Measurements from ENCODE around the gene NPTX1.
"Not testable (repeated sequence)": the region's sequence is repeated elsewhere in the genome, so short reads cannot be mapped to it uniquely, and the experiment has no call there.

The NPTX1 gene, protein sequence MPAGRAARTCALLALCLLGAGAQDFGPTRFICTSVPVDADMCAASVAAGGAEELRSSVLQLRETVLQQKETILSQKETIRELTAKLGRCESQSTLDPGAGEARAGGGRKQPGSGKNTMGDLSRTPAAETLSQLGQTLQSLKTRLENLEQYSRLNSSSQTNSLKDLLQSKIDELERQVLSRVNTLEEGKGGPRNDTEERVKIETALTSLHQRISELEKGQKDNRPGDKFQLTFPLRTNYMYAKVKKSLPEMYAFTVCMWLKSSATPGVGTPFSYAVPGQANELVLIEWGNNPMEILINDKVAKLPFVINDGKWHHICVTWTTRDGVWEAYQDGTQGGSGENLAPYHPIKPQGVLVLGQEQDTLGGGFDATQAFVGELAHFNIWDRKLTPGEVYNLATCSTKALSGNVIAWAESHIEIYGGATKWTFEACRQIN

DNA sequence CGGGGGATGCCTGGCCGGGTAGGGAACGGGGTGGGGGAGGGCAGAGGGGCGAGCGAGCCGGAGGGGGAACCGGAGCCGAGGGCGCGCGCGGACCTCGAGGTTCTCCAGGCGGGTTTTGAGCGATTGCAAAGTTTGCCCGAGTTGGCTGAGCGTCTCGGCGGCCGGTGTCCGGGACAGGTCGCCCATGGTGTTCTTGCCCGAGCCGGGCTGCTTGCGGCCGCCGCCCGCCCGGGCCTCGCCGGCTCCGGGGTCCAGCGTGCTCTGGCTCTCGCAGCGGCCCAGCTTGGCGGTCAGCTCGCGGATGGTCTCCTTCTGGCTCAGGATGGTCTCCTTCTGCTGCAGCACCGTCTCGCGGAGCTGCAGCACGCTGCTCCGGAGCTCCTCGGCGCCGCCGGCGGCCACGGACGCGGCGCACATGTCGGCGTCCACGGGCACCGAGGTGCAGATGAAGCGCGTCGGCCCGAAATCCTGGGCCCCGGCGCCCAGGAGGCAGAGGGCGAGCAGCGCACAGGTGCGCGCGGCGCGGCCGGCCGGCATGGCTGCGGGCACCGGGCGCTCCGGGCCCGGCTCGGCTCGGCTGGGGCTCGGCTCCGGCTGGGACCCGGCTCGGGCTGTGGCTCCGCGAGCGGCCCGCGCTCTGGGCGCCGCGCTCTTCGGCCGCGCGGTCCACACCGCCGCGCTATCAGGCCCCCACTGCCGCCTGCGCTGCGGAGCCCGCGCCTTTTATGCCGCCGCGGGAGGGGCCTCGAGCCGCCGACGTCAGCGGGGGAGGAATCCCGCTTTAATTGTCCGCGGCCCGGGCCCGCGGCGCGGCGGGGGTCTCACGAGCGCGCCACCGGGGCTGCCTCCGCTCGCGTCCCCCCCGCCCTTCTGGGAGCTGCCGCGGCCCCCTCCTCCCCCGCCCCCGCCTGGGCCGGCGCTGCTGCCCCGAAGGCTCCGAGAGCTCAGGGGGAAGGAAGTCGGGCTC, at the start of gene NPTX1:
Gene NPTX1, minus strand, starts transcription at position 698 of the 967 bp plus-strand sequence. Its CDS starts 161 bp downstream, at position 537.
- no peak for DNase-seq (ENCODE audit: low read depth)

DNA sequence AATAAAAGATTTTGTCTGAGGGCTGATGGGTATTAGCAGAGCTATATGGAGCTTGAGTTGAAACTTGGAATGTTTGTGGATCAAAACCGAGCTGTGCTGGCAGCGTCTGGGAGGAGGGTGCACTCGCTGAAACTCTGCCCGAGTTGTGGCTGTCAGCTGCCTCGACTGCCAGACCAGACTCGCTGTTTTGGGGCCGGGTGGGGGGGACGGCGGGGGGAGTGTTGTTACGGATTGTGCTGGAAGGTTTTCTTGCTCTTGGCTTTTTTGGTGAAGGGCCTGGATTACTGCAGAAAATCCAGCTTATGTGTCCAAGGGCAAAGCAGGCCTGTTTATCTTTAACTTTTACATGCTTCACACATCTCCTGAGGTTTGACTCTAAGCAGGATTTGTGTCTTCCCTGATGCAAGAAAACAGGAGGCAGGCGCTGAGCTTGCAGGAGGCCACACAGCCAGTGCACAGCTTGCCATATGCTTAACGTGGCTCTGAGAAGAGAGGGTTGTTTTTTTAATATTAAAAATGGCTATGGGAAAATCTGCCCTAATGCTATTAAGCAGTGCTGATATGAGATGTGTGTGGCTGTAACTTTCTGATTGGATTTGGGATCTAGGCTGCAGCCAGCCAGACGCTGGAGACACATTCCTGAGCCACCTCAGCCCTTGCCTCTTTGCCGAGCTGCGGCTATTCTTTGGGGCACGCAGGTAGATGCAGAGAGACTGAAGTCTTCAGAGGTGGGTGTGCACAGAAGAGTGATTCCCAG, 47.7 kb upstream of the NPTX1 start:
- DNase-seq (ENCODE audit: low read depth) = no peak

DNA sequence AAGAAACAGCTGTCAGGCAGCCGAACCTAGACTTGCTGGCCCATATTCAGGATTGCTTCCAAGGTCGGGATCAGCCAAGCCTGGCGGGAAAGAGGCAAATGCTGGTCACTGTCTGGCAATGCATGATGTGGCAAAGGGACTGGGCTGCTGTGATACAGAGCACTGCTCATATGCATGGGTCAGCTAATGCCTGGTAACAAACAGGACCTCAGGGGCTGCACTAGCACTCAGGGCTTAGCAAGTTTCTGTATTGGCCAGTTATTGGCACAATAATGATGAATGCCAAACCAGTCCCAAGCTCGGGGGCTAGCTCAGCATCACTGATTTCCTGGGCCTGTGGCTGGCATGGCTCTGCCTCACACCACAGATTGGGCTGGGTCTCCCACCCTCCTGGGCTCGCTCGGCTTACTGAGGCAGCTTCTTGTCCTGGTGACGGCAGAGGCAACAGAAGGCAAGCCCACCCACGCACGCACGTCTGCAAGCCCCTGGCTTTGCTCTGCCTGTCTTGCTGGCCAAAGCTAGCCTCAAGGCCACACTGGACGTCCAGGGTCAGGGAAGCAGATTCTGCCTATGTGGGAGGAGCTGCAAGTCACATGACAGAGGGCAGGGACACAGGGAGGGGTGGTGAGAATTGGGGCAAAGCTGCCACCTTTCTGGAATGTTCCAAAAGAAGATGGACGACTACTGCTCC, 46.8 kb upstream of the NPTX1 start:
- no peak for DNase-seq (ENCODE audit: low read depth)

DNA sequence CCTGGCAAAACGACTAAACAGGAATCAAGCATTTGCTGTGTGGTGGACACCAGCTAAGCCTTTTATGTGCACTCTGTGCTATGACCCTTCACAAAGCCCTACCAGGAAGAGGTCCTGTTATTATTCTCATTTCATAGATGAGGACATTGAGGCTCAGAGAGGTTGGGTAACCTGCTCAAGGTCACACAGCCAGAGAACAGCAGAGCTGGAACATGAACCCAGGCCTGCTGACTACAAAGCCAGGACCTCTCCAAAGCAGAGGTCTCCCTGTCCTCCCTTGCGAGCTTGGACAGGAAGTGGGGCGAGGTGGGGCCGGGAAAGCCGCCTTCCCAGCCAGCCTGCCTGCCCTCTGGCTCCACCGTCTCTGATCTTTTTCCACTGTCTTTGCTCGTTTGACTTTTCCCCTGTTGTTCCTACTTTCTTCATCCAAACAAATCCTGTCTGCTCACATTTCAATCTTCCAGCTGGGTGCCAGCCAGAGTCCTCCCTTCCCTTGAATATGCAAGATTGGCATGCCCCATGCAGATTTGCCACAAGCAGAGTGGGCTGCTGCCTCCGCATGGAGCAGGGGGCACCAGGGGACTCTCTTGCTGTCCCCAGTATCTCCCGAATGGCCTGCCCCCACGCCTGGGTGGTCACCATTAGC, 44.5 kb upstream of the NPTX1 start:
- DNase-seq (ENCODE audit: low read depth) = no peak

DNA sequence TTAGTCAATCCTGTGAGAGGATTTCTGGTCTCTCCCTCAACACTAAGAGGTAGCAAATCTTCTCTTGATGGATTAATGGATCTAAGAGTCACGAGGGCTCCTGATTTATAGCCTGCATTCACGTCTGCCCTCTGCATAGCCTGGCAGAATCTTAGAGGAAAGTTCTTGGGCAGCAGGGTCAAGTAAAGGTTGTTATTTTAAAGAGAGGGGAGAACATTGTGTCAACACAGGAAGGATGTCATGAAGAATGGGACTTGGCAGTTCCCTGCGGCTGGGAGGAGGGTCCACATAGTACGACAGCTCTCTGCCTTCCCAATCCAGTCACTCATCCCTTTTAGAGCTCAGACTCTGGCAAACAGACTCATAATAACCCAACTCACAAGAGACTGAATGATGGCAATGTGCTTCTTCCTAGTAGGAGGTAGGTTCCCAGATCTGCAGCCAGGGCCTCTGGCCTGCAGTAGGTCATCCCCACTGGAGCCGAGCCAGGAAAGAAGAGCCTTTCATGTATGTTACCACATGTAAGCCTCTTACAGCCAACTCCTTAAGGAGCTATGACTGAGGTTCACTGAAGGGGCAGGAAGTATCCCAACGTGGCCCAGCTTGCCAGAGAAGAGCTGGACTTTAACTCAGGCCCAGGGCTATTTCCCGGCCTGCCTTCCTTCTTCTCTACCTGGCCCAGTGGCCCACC, 42.8 kb upstream of the NPTX1 start:
- no peak for DNase-seq (ENCODE audit: low read depth)

DNA sequence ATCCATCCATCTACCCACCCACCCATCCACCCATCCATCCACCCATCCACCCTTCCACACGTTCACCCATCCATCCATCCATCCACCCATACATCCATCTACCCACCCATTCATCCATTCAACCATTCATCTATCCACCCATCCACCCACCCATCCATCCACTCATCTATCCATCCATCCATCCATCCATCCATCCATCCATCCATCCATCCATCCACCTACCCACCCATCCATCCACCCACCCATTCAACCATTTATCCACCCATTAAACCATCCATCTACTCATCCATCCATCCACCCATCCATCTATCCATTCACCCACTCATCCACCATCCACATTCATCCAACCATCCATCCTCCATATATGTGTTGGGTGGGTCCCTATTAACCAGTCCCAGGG, 42.0 kb upstream of the NPTX1 start:
- no peak for DNase-seq (ENCODE audit: low read depth)

DNA sequence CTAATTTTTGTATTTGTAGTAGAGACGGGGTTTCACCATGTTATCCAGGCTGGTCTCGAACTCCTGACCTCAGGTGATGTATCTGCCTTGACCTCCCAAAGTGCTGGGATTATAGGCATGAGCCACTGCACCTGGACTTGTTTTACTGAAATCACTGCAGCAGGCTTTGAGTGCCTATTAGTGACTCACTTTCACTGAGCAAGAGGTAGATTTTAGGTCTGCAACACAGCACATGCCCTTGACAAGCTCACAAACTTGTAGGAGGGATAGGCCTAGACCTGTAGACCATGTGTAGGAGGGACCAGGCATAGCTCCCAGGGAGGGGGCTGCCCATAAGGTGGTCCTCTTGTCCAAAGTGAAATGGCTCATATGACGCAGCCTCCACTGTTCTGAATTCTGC, 41.2 kb upstream of the NPTX1 start:
- no peak for DNase-seq (ENCODE audit: low read depth)

DNA sequence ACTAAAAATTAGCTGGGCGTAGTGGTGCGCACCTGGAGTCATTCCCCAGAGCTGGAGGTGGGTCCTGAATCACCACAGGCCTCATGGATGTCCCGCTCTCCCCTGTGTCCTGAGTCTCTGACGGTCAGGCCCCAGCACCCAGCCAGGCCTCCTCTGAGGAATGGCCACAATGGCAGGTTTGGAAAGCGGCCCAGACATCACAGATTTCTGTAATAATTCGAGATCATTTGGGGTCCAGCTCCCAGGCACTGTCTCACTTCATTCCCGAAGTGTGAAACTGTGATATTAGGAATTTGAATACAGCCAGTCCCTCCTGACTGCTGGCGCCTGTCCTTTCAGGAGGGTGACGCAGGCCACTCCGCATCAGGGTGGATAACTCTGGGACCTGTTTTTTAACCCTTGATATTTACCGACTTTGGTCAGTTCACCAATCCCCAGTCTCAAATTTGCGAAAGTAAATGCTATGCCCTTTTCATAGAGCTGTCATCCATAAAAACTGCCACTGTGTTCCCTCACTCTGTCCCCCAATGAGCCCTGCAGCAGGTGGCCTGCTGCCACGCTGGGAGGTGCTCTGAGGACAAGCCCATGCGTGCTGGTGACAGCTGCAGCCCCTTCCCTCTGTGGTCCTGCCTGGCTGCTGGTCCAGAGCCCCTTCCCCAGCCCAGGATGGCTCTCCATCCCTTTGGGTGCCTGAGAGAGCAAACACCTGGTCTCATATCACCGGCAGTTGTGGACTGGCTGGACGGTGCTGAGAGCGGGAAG, 39.9 kb upstream of the NPTX1 start:
- DNase-seq (ENCODE audit: low read depth) = no peak

DNA sequence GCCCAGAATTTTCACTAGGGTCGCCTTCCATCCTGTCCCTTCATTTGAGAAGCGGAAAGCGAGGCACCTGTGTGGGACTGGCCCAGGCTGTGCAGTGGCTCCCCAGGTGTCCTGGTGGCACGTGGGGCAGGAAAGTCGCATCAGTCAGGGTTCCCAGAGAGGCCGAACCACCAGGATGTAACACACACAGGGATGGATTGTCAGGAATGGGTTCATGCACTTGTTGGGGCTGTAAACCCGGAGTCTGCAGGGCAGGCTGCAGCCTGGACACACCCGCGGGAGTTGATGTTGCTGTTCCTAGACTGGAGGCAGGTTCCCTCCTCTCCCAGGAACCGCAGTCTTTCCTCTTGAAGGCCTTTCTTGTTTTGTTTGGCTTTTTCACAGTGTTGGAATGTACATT, 37.5 kb upstream of the NPTX1 start:
- DNase-seq (ENCODE audit: low read depth) = no peak

DNA sequence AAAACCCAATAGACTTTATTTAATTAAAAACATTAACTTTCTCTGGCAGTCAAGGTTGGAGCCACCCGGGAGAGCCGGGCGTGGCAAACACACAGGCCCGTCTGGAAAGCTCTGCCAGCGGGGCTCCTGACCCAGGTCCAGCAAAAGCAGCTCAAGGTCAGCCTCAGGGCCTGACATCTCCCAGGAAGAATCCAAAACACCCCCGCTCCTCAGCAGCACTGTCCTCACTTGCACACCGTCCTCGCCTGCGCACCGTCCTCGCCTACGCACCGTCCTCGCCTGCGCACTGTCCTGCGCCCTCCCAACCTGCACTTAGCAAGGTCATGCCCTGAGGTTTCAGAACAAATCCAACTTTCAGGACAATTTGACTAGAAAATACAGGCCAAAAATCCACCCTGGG, 36.8 kb upstream of the NPTX1 start:
- no peak for DNase-seq (ENCODE audit: low read depth)

DNA sequence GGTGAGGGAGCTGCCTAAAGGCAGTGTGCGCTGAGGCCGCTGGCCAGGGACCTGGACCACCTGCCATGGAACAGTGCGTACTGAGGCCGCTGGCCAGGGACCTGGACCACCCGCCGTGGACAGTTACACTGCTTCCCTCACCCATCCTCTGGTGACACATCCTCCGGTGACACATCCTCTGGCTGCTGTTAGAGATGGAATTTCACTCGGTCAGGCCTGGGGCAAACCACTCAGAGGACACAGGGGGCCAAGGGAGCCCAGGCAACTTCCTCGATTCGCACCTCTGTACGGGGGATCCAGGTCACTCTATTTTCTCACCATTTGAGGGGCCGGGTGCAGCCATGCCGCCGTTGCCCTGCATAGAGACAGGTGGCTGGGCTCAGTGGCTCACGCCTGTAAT, 35.8 kb upstream of the NPTX1 start:
- no peak for DNase-seq (ENCODE audit: low read depth)

DNA sequence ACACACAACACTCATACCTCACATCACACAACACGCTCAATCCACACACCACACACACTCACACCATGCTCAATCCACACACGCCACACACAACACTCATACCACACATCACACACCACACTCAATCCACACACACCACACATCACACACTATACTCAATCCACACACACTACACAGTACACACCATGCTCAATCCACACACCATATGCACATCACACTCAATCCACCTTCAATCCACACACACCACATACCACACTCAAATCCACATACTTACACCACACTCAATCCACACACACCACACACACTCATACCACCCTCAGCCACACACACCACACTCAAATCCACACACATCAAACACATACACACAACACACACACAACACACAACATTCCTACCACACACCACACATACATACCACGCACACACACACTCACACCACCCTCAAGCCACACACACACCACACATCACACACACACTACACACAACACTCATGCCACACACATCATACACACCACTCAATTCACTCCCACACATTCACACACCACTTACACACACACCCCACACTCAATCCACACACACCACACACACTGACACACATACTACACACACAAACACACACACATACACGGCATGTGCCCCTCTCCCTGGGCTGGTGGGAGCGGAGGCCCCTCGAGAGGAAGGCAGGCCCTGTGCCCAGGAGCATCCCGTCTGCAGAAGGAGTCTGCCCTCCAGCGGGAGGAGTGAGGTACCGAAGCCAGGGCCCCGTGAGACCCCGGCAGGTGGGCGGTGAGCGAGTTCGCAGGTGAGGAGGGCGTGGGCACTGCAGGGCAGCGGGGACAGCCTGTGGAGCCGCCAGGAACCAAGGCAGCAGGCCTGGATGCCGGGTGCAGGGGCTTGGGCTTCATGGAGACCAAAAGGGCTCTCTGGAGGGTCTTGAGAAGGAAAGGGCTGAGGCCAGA, 35.1 kb upstream of the NPTX1 start:
- no peak for DNase-seq (ENCODE audit: low read depth)

DNA sequence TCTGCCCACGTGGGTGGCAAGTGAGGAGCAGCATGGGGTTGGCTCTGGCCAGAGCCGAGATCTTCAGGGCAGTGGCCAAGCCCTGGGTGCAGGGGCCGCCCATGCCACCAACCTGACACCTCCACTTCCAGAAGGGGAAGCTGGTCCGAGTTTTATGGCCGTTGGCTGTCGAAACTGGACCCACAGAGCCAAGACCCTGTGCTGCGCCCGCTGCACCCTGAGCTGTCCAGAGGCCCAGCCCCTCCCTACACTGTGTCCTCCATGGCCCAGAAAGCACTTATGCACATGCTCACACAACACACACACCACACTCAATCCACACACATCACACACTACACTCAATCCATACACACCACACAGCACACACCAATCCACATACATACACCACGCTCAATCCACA, 34.4 kb upstream of the NPTX1 start:
- no peak for DNase-seq (ENCODE audit: low read depth)

DNA sequence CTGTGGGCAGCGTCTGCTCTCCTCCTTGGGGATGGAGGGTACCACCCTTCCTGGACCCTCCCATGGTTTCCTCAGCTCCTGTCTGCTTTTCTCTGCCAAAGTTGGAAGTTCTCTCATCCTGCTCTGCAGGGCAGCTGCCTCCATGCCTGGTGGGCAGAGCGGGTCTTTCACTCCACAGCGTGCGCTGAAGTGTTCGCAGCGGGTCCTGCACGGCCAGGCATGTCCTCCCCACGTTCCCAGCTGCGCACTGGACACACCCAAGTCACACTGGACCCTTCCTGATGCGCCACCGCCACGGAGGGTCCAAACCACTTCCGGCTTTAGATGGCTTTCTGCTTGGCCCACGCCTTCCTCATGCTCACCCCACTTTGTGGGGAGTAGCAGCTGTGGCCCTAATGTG, 33.7 kb upstream of the NPTX1 start:
- DNase-seq (ENCODE audit: low read depth) = no peak

DNA sequence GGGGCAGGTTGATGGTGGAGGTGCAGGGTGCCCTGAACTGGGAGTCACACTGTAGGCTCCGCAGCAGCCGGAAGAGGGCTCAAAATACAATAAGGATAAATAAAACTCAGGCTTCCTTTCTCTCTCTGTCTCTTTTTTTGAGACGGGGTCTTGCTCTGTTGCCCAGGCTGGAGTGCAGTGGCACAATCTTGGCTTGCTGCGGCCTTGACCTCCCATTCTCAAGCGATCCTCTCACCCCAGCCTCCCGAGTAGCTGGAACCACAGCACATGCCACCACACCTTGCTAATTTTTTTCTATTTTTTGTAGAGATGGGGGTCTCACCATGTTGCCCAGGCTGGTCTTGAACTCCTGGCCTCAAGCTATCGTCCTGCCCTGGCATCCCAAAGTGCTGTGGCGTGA, 32.9 kb upstream of the NPTX1 start:
- DNase-seq (ENCODE audit: low read depth) = no peak

DNA sequence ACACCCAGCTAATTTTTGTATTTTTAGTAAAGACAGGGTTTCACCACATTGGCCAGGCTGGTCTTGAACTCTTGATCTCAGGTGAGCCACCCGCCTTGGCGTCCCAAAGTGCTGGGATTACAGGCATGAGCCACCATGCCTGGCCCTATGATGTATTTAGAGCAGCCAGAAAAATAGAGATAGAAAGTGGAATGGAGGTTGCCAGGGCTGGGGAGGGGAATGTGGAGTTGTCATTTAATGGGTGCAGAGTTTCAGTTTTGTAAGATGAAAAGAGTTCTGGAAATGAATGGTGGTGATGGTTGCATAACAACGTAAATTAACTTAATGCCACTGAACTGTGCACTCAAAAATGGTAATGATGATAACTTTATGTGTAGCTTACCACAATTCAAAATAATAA, 31.6 kb upstream of the NPTX1 start:
- no peak for DNase-seq (ENCODE audit: low read depth)

DNA sequence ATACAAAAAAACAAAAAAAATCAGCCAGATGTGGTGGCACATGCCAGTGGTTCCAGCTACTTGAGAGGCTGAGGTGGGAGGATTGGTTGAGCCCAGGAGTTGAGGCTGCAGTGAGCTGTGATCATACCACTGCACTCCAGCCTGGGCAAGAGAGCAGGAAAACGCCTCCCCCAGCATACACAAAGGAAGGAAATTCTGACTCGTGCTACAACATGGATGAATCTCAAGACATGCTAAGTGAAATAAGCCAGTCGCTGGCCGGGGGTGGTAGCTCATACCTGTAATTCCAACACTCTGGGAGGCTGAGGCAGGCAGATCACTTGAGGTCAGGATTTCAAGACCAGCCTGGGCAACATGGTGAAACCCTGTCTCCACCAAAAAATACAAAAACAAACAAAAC, 30.8 kb upstream of the NPTX1 start:
- not testable (repeated sequence) for DNase-seq (ENCODE audit: low read depth)

DNA sequence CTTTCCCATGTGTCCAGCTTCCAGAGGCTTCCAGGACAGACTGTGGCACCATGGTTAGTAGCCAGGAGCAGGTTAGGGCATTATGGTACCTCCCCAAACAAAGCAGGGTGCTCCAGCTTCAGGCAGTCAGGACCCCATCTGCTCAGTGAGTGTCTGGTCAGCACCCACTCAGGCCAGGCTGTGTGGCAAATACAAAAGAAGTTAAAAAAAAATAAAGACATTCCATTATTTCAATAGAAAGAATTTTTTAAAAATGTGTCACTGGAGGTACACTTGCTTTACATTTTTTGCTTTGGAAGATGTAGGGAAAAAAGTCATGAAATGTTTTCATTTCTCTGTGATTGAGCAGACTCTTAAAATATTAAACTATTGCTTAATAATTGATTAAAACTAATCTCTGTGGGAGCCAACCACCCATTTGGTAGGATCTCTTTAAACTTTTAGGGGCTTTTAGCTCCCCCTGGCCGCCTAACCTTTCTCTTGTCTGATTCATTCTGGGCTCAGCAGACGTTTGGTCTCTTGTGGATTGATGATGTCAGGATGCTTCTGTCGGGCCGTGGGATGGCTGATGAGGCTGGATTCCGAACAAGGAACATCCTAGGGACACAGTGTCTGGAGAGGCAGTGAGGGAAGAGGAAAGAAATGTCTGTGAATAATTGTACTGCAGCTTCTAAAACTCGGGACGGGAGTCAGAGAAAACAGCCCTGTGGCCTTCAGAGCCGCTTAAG, 28.4 kb upstream of the NPTX1 start:
- DNase-seq (ENCODE audit: low read depth) = no peak

Measured in stimulated activated CD8-positive, alpha-beta memory T cell treated with anti-CD3 and anti-CD28 coated beads, Interleukin-12 subunit alpha, Interleukin-12 subunit beta, amount 100 ng/mL, for 4 hours (primary cell).